ENCODE results near the gene CLCN3.

CLCN3 gene

DNA sequence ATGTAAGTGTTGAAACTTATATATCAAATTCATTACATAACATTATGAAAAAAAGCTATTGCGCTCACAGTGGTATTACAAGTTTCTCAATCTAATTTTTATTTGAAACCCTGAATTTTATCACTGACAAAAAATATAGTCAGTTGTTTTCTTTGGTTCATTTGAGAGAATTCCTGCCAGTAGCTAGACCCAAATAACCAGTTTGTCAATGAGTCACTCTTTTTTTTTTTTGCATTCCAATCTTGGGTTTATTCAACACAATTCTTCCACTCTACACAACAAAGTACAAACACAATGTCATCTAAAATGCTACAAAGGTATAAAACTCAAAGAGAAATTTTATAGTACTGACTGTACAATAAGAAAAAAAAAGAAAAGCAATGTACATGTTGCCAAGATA, 124.2 kb downstream of the CLCN3 start:
- TF ChIP-seq GATA2 (IDR thresholded peaks at IDR 0.05; ENCODE audit: low read depth, low read length): no peak
- no peak for TF ChIP-seq GATA3 (IDR thresholded peaks at IDR 0.05; ENCODE audit: low read depth, low read length)

DNA sequence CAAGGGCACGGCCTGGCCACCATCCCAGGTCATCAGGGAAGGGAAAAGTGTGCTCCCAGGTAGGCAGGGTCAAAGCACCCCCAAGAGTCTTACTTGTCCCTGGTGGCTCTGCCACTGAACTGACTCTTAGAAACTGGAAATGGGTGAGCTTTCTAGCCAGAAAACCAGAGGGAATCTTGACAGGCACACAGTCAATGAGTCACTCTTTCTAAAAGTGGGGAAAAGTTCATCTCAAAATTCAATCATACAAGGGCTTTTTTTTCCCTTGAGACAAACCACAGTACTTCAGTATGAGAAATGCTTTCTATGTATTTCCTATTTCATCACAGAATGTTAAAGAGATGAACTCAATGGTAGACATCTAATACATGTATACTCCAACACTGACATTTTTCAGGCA, 124.9 kb downstream of the CLCN3 start:
- TF ChIP-seq GATA2 (IDR thresholded peaks at IDR 0.05; ENCODE audit: low read depth, low read length): no peak
- TF ChIP-seq GATA3 (IDR thresholded peaks at IDR 0.05; ENCODE audit: low read depth, low read length): no peak

DNA sequence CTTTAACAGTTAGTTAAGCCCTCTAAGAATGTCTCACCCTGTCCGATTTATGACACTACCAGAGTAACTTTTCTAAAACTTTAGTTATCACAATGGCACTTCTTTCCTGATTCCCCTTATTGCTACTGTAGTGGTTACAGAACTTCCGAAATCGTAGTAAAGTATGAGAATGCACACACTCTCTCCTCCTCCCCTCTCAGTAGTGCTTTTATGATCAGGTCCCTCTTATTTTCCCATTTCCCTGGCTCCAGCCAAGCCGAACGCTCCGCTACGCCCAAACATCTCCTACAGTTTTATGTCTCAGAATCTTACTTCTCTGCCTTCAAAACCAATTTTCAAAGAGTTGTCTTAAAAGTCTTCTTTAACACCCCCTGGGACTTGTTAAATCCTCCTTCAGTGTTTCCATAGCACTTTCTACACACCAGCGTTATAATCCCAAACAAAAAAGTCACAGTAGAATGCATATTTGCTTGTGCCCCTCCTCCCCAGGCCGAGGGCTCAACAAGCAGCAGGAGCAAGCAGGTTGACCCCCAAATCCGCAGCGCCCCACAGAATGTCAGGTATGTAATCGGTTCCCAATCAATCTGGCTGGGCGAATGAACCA, 136.7 kb downstream of the CLCN3 start:
- TF ChIP-seq GATA2 (IDR thresholded peaks at IDR 0.05; ENCODE audit: low read depth, low read length): no peak

DNA sequence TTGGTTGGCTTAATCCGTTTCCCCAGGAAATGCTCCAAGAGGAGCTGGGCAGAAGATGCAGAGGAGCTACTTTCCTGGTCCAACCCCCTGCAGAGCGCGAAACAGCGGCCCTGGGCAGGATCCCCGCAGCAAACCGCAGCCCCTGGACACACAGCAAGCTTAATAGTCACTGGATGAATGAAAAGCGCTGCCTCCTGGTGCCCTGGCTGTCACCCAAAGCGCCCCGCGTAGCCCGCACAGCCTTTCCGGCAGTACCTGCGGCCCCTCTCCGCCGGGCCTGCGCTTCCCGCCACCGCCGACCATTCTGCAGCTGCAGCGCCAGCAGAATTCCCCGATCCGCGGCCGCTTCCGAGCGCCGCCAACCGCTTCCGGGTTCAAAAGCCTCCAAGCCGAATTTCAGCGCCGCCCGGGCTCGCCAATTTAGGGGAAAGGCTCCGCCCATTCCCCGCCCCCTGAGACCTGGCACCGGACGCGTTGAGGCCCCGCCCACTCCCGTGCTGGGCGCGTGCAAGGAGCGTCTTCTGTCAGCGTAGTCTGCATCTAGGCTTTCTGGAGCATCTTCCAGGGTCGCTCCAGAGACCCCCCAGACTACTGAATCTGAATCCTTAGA, 137.3 kb downstream of the CLCN3 start, which contains the start of gene HPF1:
HPF1 (minus strand) TSS at position 370 of the 610 bp plus-strand sequence; CDS start at position 303, 67 bp downstream.
- no peak for TF ChIP-seq GATA2 (IDR thresholded peaks at IDR 0.05; ENCODE audit: low read depth, low read length)

DNA sequence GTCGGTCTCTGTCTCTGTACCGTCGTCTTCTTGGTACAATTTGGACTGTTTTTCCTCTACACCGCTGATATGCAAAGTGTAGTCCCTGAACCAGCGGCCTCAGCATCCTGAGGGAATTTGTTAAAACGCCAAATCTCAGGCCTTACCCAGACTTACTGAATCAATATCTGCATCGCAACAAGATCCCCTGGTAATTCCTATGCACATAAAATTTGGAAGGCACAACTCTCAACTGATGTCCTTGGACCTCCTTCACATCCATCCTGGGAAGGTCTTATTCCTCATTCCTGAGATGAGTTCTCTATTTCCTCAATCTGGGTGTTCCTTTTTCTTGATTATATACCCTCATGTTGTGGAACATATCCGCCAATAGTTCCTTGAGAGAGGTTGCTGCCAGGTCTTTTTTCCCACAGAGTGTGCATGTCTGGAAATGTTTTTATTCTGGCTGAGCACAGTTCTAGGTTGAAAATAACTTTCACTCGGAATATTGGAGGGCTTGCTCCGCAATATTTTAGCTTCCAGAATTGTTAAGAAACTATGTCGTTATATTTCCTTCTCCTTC, 138.1 kb downstream of the CLCN3 start:
- TF ChIP-seq GATA3 (IDR thresholded peaks at IDR 0.05; ENCODE audit: low read depth, low read length) (no peak), GATA2 (IDR thresholded peaks at IDR 0.05; ENCODE audit: low read depth, low read length) (no peak)

DNA sequence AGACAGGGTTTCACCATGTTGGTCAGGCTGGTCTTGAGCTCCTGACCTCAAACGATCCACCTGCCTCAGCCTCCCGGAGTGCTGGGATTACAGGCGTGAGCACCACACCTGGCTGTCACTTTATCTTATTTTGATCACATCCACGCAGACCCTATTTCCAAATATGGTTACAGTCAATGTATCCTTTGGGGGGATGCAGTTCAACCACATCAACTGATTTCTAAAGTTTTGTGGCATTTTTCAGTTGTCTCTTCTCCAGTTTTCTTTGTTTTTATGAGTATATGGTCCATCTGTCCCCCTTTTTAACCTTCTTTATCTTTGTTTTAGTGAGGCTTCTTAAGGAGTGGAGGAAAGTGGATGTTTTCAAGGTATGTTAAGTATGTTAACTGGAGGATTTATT, 141.5 kb downstream of the CLCN3 start:
- TF ChIP-seq GATA2 (IDR thresholded peaks at IDR 0.05; ENCODE audit: low read depth, low read length) (no peak), GATA3 (IDR thresholded peaks at IDR 0.05; ENCODE audit: low read depth, low read length) (no peak)

DNA sequence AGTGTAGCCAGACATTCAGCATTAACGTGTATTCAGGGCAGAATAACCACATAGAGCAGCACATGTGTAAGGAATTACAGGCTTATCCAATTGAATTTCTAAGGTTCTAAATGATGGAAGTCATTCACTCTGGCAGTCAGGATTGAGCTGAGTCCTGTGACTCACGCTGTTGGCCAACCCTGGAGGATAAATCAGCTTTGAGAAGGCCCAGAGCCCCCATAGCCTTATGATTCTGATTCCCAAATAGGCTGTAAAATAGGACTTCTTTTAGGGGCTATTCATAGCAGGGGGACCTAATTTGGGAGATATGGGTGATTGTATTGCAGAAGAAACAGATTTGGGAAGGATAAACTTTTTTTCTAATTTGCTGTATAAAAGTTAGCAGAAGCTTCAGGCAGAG, 145.5 kb downstream of the CLCN3 start:
- TF ChIP-seq GATA3 (IDR thresholded peaks at IDR 0.05; ENCODE audit: low read depth, low read length) (peak; percentile 77), GATA2 (IDR thresholded peaks at IDR 0.05; ENCODE audit: low read depth, low read length) (peak; percentile 67)

DNA sequence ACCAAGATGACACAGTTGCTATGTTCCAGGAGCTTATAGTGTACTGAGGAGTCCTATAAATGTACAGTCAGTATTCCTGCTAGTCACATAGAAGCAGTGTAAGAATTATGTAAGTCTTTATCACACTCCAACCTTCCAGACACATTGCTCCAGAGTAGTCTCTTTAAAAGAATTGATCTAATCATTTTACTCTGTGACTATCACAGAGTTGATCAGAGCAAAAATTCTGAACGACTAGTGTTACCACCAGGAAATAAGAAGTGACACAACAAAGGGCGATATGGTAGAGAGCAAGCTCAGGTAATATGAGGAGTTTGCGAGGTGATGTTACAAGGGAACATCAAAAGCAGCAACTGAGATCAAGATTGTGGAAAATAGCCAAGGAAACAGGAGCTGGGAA, 146.4 kb downstream of the CLCN3 start:
- TF ChIP-seq GATA3 (IDR thresholded peaks at IDR 0.05; ENCODE audit: low read depth, low read length) (no peak), GATA2 (IDR thresholded peaks at IDR 0.05; ENCODE audit: low read depth, low read length) (no peak)

DNA sequence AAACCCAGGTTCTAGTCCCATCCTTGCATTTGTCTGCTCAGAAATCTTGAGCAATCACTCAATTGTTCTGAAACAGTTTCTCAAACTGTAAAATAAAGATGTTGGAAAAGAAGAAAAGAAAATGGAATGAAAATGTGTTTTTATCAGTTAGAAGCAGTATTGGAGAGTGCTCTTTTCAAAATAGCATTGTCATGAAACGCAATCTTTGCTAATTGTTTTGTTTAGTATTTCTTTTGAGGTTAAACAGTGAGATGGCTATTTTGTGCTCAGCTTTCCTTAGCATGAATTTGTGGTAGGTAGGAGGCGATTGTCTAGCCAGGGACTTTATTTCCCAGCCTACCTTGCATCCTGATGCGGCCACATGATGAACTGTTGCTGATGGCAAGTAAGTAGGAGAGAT, 148.0 kb downstream of the CLCN3 start:
- TF ChIP-seq GATA2 (IDR thresholded peaks at IDR 0.05; ENCODE audit: low read depth, low read length): no peak
- no peak for TF ChIP-seq GATA3 (IDR thresholded peaks at IDR 0.05; ENCODE audit: low read depth, low read length)

DNA sequence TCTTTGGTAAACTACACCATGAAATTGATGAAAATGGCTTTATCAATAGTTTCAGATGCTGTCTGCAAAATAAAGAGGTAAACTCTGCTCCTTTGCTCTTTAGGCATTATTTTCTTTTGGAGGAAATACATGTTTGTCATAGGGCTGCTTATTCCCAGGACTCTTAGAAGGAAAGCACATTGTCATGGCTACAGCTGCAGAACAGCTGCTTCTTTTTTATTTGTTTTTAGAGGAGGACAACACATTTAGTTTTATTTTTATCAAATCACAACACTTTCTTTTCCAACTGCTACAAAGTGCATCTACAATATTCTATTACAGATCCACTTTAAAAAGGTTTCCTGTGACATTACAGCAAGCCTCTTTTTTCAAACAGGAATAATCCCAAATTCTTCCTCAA, 150.0 kb downstream of the CLCN3 start:
- TF ChIP-seq GATA2 (IDR thresholded peaks at IDR 0.05; ENCODE audit: low read depth, low read length) (no peak), GATA3 (IDR thresholded peaks at IDR 0.05; ENCODE audit: low read depth, low read length) (no peak)

Data from SH-SY5Y (cell line).